ENCODE measurements around the gene PLPPR3. TPM values are rescaled to one million over a fixed set of nuclear protein-coding genes. Genes with fewer than 3 reads are reported as not detected.
"Not testable (repeated sequence)": the region's sequence is repeated elsewhere in the genome, so short reads cannot be mapped to it uniquely, and the experiment has no call there.

PLPPR3 gene
- total RNA-seq, 2 donors from 2014 or later, result not detected

GRCh38 chr19:858284-858683 is 36.5 kb upstream of the PLPPR3 start:
- H3K4me3 ChIP-seq, result no peak overlapping the region

GRCh38 chr19:855566-856120 is 33.9 kb upstream of the PLPPR3 start:
- TF ChIP-seq CTCF (IDR thresholded peaks at IDR 0.05), result no peak

More at GRCh38 chr19:858284-858683, 36.5 kb upstream of the PLPPR3 start:
- ATAC-seq (ENCODE audit: insufficient number of reproducible peaks, low FRiP score, low read depth), result no peak
- Histone ChIP-seq H3K9me3 (no peaks in the 10 kb centered on the region), H3K27ac (no peak overlapping the region), H3K4me1 (ENCODE audit: control insufficient read depth in 1 of 2, low read depth in 2 of 2) (peaks cover 0 to 5% of the 10 kb centered on the region in 2 donors), H3K36me3 (no peaks in the 10 kb centered on the region), H3K27me3 (replicated peaks; ENCODE audit: insufficient read depth) (peaks cover 7% of the 10 kb centered on the region)
- DNase-seq (ENCODE audit: low spot score), result no peak
- no peak for TF ChIP-seq CTCF (IDR thresholded peaks at IDR 0.05)

GRCh38 chr19:855142-855541 is 33.4 kb upstream of the PLPPR3 start:
- H3K9me3 ChIP-seq, result no peaks in the 10 kb centered on the region
- no peak overlapping the region for H3K4me3 ChIP-seq
- DNase-seq (ENCODE audit: low spot score), result no peak
- no peak for TF ChIP-seq CTCF (IDR thresholded peaks at IDR 0.05)
- H3K36me3 ChIP-seq, result no peaks in the 10 kb centered on the region
- H3K4me1 ChIP-seq (ENCODE audit: control insufficient read depth in 1 of 2, low read depth in 2 of 2), result peaks cover 0 to 10% of the 10 kb centered on the region in 2 donors
- H3K27ac ChIP-seq, result no peak overlapping the region
- ATAC-seq (ENCODE audit: insufficient number of reproducible peaks, low FRiP score, low read depth), result no peak
- H3K27me3 ChIP-seq (replicated peaks; ENCODE audit: insufficient read depth), result peaks cover 7% of the 10 kb centered on the region

More at GRCh38 chr19:855566-856120, 33.9 kb upstream of the PLPPR3 start:
- no peak for ATAC-seq (ENCODE audit: insufficient number of reproducible peaks, low FRiP score, low read depth)
- Histone ChIP-seq H3K27me3 (replicated peaks; ENCODE audit: insufficient read depth) (peaks cover 7% of the 10 kb centered on the region), H3K36me3 (no peaks in the 10 kb centered on the region), H3K4me1 (ENCODE audit: control insufficient read depth in 1 of 2, low read depth in 2 of 2) (peaks cover 0 to 5% of the 10 kb centered on the region in 2 donors), H3K4me3 (no peak overlapping the region), H3K27ac (no peak overlapping the region), H3K9me3 (no peaks in the 10 kb centered on the region)
- DNase-seq (ENCODE audit: low spot score), result no peak

GRCh38 chr19:854549-854948 is 32.8 kb upstream of the PLPPR3 start:
- no peak for DNase-seq (ENCODE audit: low spot score)
- Histone ChIP-seq H3K27ac (no peak overlapping the region), H3K4me3 (no peak overlapping the region), H3K9me3 (no peaks in the 10 kb centered on the region), H3K36me3 (no peaks in the 10 kb centered on the region), H3K4me1 (ENCODE audit: control insufficient read depth in 1 of 2, low read depth in 2 of 2) (peaks cover 0 to 11% of the 10 kb centered on the region in 2 donors), H3K27me3 (replicated peaks; ENCODE audit: insufficient read depth) (peaks cover 2% of the 10 kb centered on the region)
- ATAC-seq (ENCODE audit: insufficient number of reproducible peaks, low FRiP score, low read depth), result no peak
- no peak for TF ChIP-seq CTCF (IDR thresholded peaks at IDR 0.05)

GRCh38 chr19:853614-854220 is 32.0 kb upstream of the PLPPR3 start:
- not testable (repeated sequence) for DNase-seq (ENCODE audit: low spot score); H3K27me3 ChIP-seq (replicated peaks; ENCODE audit: insufficient read depth); H3K4me3 ChIP-seq; ATAC-seq (ENCODE audit: insufficient number of reproducible peaks, low FRiP score, low read depth); H3K9me3 ChIP-seq; H3K36me3 ChIP-seq; H3K27ac ChIP-seq
- H3K4me1 ChIP-seq (ENCODE audit: control insufficient read depth in 1 of 2, low read depth in 2 of 2), result peaks cover 0 to 11% of the 10 kb centered on the region in 2 donors

Measured in thoracic aorta (tissue), 2 donors.